A549 treated with DMSO at 1 μM for 4 hours (cell line): ENCODE data around the gene LPP. TPM values are rescaled to one million over a fixed set of nuclear protein-coding genes. Genes with fewer than 3 reads are reported as not detected.

Experiments used
- total RNA-seq: library from RNA; stranded (reverse); fragments of 200-300 nt; extraction: Qiagen RNA extraction; gene quantifications from 5 replicates; pipeline ENCODE4 v1.2.3, GENCODE V29; 2022; ENCODE audit warnings: low read depth

The LPP gene, protein sequence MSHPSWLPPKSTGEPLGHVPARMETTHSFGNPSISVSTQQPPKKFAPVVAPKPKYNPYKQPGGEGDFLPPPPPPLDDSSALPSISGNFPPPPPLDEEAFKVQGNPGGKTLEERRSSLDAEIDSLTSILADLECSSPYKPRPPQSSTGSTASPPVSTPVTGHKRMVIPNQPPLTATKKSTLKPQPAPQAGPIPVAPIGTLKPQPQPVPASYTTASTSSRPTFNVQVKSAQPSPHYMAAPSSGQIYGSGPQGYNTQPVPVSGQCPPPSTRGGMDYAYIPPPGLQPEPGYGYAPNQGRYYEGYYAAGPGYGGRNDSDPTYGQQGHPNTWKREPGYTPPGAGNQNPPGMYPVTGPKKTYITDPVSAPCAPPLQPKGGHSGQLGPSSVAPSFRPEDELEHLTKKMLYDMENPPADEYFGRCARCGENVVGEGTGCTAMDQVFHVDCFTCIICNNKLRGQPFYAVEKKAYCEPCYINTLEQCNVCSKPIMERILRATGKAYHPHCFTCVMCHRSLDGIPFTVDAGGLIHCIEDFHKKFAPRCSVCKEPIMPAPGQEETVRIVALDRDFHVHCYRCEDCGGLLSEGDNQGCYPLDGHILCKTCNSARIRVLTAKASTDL
- total RNA-seq: 7.2 to 12.1 TPM (median 11.3 TPM) in 5 replicates

DNA sequence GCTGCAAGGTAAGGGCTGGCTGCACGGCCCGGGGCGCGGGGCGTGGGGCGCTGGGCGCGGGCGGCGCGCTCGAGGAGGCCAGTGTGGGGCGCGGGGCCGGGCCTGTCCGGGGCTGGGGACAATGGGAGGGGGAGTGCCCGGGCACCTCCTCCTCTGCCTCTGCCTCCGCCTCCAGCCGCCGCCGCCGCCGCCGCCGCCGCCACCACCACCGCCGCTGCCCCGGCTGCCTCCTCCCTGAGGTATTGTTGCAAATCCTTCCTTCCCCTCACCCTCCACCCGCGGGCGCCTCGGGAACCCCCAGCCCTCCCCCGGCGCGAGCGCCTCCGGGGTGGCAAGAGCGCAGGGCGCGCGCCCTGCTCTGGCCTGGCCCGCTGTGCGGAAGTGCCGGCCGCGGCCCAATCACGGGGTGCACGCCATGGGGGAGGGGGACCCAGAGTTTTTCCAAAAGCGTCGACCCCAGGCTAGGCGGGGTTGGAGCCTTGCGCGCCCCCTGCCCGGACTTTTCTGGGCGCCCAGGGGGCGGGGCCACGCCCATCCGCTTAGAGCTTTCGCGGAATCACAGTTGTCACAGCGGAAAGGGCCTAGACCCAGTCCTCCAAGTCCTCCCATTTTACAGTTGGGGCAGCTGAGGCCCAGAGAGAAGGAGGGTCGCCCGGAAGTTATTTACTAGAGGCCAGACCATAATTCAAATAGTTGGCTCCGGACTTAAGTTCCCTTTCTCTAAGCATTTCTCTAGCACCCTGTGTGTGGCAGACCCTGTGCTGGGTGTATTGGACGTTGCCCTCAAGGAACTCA, at the start of gene LPP:
Gene LPP, plus strand, starts transcription at position 144 of the 795 bp plus-strand sequence. CDS start 251,964 bp downstream, outside the sequence.

